Effector CD8-positive, alpha-beta T cell (primary cell): ENCODE data around the gene ACADL.

Experiments used
- DNase-seq: peaks from one replicate; lab custom pipeline; 2025; lab: John Stamatoyannopoulos, UW
- total RNA-seq, 4 experiments: gene quantifications; one replicate each; lab custom pipeline; 2026; lab: John Stamatoyannopoulos, UW

ACADL gene
- 0 to 0.54 (median 0.22) reads per million in 4 experiments for total RNA-seq

- no peak for DNase-seq
Measured at GRCh38 chr2:210224941-210225672, at the start of gene ACADL. Gene ACADL, minus strand, starts transcription at chr2:210225447. Its CDS starts 184 bp downstream, at chr2:210225263.

- no peak for DNase-seq
Measured at GRCh38 chr2:210271300-210271699, 46.1 kb upstream of the ACADL start.

- DNase-seq, result no peak
Measured at GRCh38 chr2:210269148-210269547, 43.9 kb upstream of the ACADL start.

GRCh38 chr2:210268281-210268680 is 43.0 kb upstream of the ACADL start:
- no peak for DNase-seq

- DNase-seq, result no peak
Measured at GRCh38 chr2:210267698-210268097, 42.5 kb upstream of the ACADL start.

- DNase-seq, result no peak
Measured at GRCh38 chr2:210264282-210264681, 39.0 kb upstream of the ACADL start.

- DNase-seq, result no peak
Measured at GRCh38 chr2:210263841-210264240, 38.6 kb upstream of the ACADL start.

- no peak for DNase-seq
Measured at GRCh38 chr2:210262036-210262435, 36.8 kb upstream of the ACADL start.

GRCh38 chr2:210259687-210260086 is 34.4 kb upstream of the ACADL start:
- no peak for DNase-seq

- DNase-seq, result no peak
Measured at GRCh38 chr2:210252699-210253606, 27.7 kb upstream of the ACADL start.

GRCh38 chr2:210250622-210251021 is 25.4 kb upstream of the ACADL start:
- DNase-seq, result no peak

GRCh38 chr2:210233487-210233886 is 8.2 kb upstream of the ACADL start:
- DNase-seq, result no peak

- DNase-seq, result no peak
Measured at GRCh38 chr2:210230984-210231383, 5.7 kb upstream of the ACADL start.

- DNase-seq, result no peak
Measured at GRCh38 chr2:210230518-210230917, 5.3 kb upstream of the ACADL start.

GRCh38 chr2:210228586-210228985 is 3.3 kb upstream of the ACADL start:
- no peak for DNase-seq

GRCh38 chr2:210227290-210228088 is 2.2 kb upstream of the ACADL start:
- DNase-seq, result no peak

- DNase-seq, result no peak
Measured at GRCh38 chr2:210226223-210226622, 976 bp upstream of the ACADL start.

GRCh38 chr2:210224591-210224940 is 681 bp downstream of the ACADL start:
- no peak for DNase-seq

- no peak for DNase-seq
Measured at GRCh38 chr2:210215120-210215519, 10.1 kb downstream of the ACADL start.

GRCh38 chr2:210210185-210210584 is 15.1 kb downstream of the ACADL start:
- no peak for DNase-seq

- DNase-seq, result no peak
Measured at GRCh38 chr2:210207929-210208328, 17.3 kb downstream of the ACADL start.

GRCh38 chr2:210203558-210203957 is 21.7 kb downstream of the ACADL start:
- DNase-seq, result no peak
